GM23248 (cell line): ENCODE results near the gene MOB3C. TPM values are rescaled to one million over a fixed set of nuclear protein-coding genes. Genes with fewer than 3 reads are reported as not detected.
A peak's percentile ranks its signal among the peaks of the same experiment; 100 is the strongest.

ENCODE experiments used
- DNase-seq: peaks from one replicate; pipeline ENCODE4 v3.0.0-alpha.2; 2015
- H2AFZ ChIP-seq: fragments of 200-600 bp; sonication (generic); 2 replicates; pipeline ENCODE4 v1.6.1; 2016; ENCODE audit warnings: antibody characterized with exemption
- H3F3A ChIP-seq: fragments of 200-600 bp; sonication (generic); 2 replicates; pipeline ENCODE4 v1.6.1; 2016; ENCODE audit warnings: mild to moderate bottlenecking, antibody characterized with exemption, mixed run types; ENCODE audit not compliant: insufficient read depth
- H3K27ac ChIP-seq: fragments of 200-600 bp; sonication (generic); 2 replicates; pipeline ENCODE4 v1.5.1; 2016; ENCODE audit warnings: mild to moderate bottlenecking
- H3K27me3 ChIP-seq: fragments of 200-600 bp; sonication (generic); replicated peaks from 2 replicates; pipeline ENCODE4 v1.6.1; 2016; ENCODE audit warnings: mild to moderate bottlenecking; ENCODE audit not compliant: insufficient read depth
- H3K36me3 ChIP-seq: fragments of 200-600 bp; sonication (generic); 2 replicates; pipeline ENCODE4 v1.6.1; 2016; ENCODE audit warnings: low read depth, mild to moderate bottlenecking
- H3K4me1 ChIP-seq: fragments of 200-600 bp; sonication (generic); 2 replicates; pipeline ENCODE4 v1.6.1; 2016; ENCODE audit warnings: mild to moderate bottlenecking; ENCODE audit not compliant: insufficient read depth
- H3K4me2 ChIP-seq: fragments of 200-600 bp; sonication (generic); one replicate; pipeline ENCODE4 v1.6.1; 2016; ENCODE audit warnings: mild to moderate bottlenecking; ENCODE audit not compliant: unreplicated experiment
- H3K4me3 ChIP-seq: fragments of 200-600 bp; sonication (generic); 2 replicates; pipeline ENCODE4 v1.5.1; 2016; ENCODE audit warnings: mild to moderate bottlenecking
- H3K79me2 ChIP-seq: fragments of 200-600 bp; sonication (generic); 2 replicates; pipeline ENCODE4 v1.6.1; 2016; ENCODE audit warnings: mild to moderate bottlenecking; ENCODE audit not compliant: insufficient read depth
- H3K9ac ChIP-seq: fragments of 200-600 bp; sonication (generic); 2 replicates; pipeline ENCODE4 v1.6.1; 2016; ENCODE audit warnings: mild to moderate bottlenecking
- H3K9me2 ChIP-seq: fragments of 200-600 bp; sonication (generic); 2 replicates; pipeline ENCODE4 v1.6.1; 2016; ENCODE audit warnings: mixed run types, mild to moderate bottlenecking, moderate library complexity; ENCODE audit not compliant: insufficient read depth
- H3K9me3 ChIP-seq: fragments of 200-600 bp; sonication (generic); one replicate; pipeline ENCODE4 v1.6.1; 2017; ENCODE audit warnings: low read depth
- H4K20me1 ChIP-seq: fragments of 200-600 bp; sonication (generic); 2 replicates; pipeline ENCODE4 v1.6.0; 2016; ENCODE audit not compliant: insufficient read depth
- EZH2 ChIP-seq: fragments of 200-600 bp; sonication (generic); IDR thresholded peaks from 2 replicates; pipeline ENCODE4 v1.6.1; 2018; ENCODE audit warnings: antibody characterized with exemption, mild to moderate bottlenecking; ENCODE audit not compliant: insufficient read depth, poor library complexity, severe bottlenecking
- EZH2phosphoT487 ChIP-seq: fragments of 200-600 bp; sonication (generic); IDR thresholded peaks from 2 replicates; pipeline ENCODE4 v1.6.1; 2018; ENCODE audit warnings: antibody characterized with exemption, moderate library complexity, mild to moderate bottlenecking, low read depth; ENCODE audit not compliant: insufficient read depth
- WGBS, 2 experiments: methylation state at CpG; one replicate each; pipeline ENCODE4 v1.1.6; 2015 to 2017; ENCODE audit warnings: low lambda C conversion rate in 2 of 2, low coverage in 1 of 2; ENCODE audit errors: missing lambda C conversion rate in 2 of 2; 5-methylcytosine and 5-hydroxymethylcytosine counted together
- in situ Hi-C: fragments of 300-500 bp; cut with MboI; formaldehyde crosslinking; loops from 2 replicates; pipeline ENCODE4 v1.15.0; 2020
- polyA plus RNA-seq: library from polyadenylated mRNA; unstranded; fragments of >200 nt; fragmentation: Nextera tagmentation; extraction: Ambion mirVana; gene quantifications from 2 replicates; pipeline ENCODE4 v1.2.1, GENCODE V29; 2016
- total RNA-seq: library from RNA; depleted of rRNA; stranded (reverse); fragments of >200 nt; shearing (Covaris generic); gene quantifications from 2 replicates; pipeline ENCODE4 v1.2.3, GENCODE V29; 2014

The MOB3C gene
- total and polyA plus RNA-seq, 2 experiments from 2014 or later = 4.7 to 7.0 TPM

GRCh38 chr1:46613661-46614603, 2.7 kb downstream of the MOB3C start:
- no peaks in the 10 kb centered on the region for H3K9me2 ChIP-seq
- H3K4me1 ChIP-seq = peaks cover 28% of the 10 kb centered on the region
- no peak overlapping the region for H3K4me3 ChIP-seq
- no peaks in the 10 kb centered on the region for H3K27me3 ChIP-seq
- H2AFZ ChIP-seq = no peak overlapping the region
- peak; percentile 84 for DNase-seq
- peaks cover 21% of the 10 kb centered on the region for H3K79me2 ChIP-seq
- no peaks in the 10 kb centered on the region for H4K20me1 ChIP-seq
- H3F3A ChIP-seq = no peaks in the 10 kb centered on the region
- 12 to 18% methylated on average over 14 to 16 of the region's 16 CpGs for WGBS, 2 experiments
- no peak overlapping the region for H3K27ac ChIP-seq
- no peaks in the 10 kb centered on the region for H3K9me3 ChIP-seq
- H3K4me2 ChIP-seq = peak overlapping the region; percentile 27
- H3K9ac ChIP-seq = 0 out of 2 replicates have a peak overlapping the region, but pooled peaks have one; percentile 39
- no peaks in the 10 kb centered on the region for H3K36me3 ChIP-seq
- TF ChIP-seq EZH2 (no peak), EZH2phosphoT487 (no peak)
- in situ Hi-C loops = no loop called here

GRCh38 chr1:46612937-46613660, 3.5 kb downstream of the MOB3C start:
- peak overlapping the region; percentile 27 for H3K4me2 ChIP-seq
- H3K9me3 ChIP-seq = no peaks in the 10 kb centered on the region
- H3K4me3 ChIP-seq = no peak overlapping the region
- DNase-seq = no peak
- H3F3A ChIP-seq = no peaks in the 10 kb centered on the region
- no peaks in the 10 kb centered on the region for H4K20me1 ChIP-seq
- H3K9ac ChIP-seq = 0 out of 2 replicates have a peak overlapping the region, but pooled peaks have one; percentile 39
- no peaks in the 10 kb centered on the region for H3K27me3 ChIP-seq
- H3K27ac ChIP-seq = no peak overlapping the region
- 88 to 93% methylated on average over 37 to 38 of the region's 38 CpGs for WGBS, 2 experiments
- in situ Hi-C loops = no loop called here
- H3K79me2 ChIP-seq = peaks cover 21% of the 10 kb centered on the region
- H3K4me1 ChIP-seq = peaks cover 28% of the 10 kb centered on the region
- H2AFZ ChIP-seq = no peak overlapping the region
- no peaks in the 10 kb centered on the region for H3K36me3 ChIP-seq
- TF ChIP-seq EZH2 (no peak), EZH2phosphoT487 (no peak)
- no peaks in the 10 kb centered on the region for H3K9me2 ChIP-seq

- peak; percentile 57 for DNase-seq
- no peak overlapping the region for H3K4me3 ChIP-seq
- no peak overlapping the region for H3K9ac ChIP-seq
- H3K36me3 ChIP-seq = no peaks in the 10 kb centered on the region
- in situ Hi-C loops = no loop called here
- H3F3A ChIP-seq = no peaks in the 10 kb centered on the region
- H3K27me3 ChIP-seq = no peaks in the 10 kb centered on the region
- no peak overlapping the region for H3K4me2 ChIP-seq
- TF ChIP-seq EZH2phosphoT487 = no peak
- TF ChIP-seq EZH2 = no peak
- no peaks in the 10 kb centered on the region for H3K9me3 ChIP-seq
- no peaks in the 10 kb centered on the region for H4K20me1 ChIP-seq
- H3K9me2 ChIP-seq = no peaks in the 10 kb centered on the region
- no peak overlapping the region for H3K27ac ChIP-seq
- peaks cover 21% of the 10 kb centered on the region for H3K79me2 ChIP-seq
- H3K4me1 ChIP-seq = peaks cover 28% of the 10 kb centered on the region
- 73% methylated on average over 7 of the region's 7 CpGs for WGBS, 2 experiments
- no peak overlapping the region for H2AFZ ChIP-seq
Observed at GRCh38 chr1:46611691-46612221, 4.9 kb downstream of the MOB3C start.
